GM10266 (cell line): ENCODE results near the gene MS4A3.

Source experiments
- DNase-seq: peaks from one replicate; pipeline ENCODE4 v3.0.0; 2012; ENCODE audit errors: extremely low spot score
- CTCF ChIP-seq: IDR thresholded peaks from 2 replicates; pipeline ENCODE4 v1.5.1; 2012; ENCODE audit warnings: mild to moderate bottlenecking, low read depth; ENCODE audit not compliant: control insufficient read depth, insufficient read depth; ENCODE audit errors: missing control alignments

MS4A3 gene

GRCh38 chr11:60080535-60080934, 24.1 kb downstream of the MS4A3 start:
- no peak for TF ChIP-seq CTCF
- no peak for DNase-seq

GRCh38 chr11:60084631-60085273, 28.3 kb downstream of the MS4A3 start:
- TF ChIP-seq CTCF: no peak
- DNase-seq: no peak

- no peak for TF ChIP-seq CTCF
- no peak for DNase-seq
These were observed 29.4 kb downstream of the MS4A3 start for GRCh38 chr11:60085909-60086308.

GRCh38 chr11:60087239-60087638, 30.8 kb downstream of the MS4A3 start:
- no peak for TF ChIP-seq CTCF
- DNase-seq: no peak

- no peak for DNase-seq
- TF ChIP-seq CTCF: no peak
These were observed 31.9 kb downstream of the MS4A3 start, which contains the start of gene MS4A2 for GRCh38 chr11:60088364-60088763. MS4A2 (plus strand) TSS chr11:60088664; CDS start chr11:60088766, 102 bp downstream.

GRCh38 chr11:60095477-60096120, 39.1 kb downstream of the MS4A3 start:
- no peak for TF ChIP-seq CTCF
- DNase-seq: no peak

- TF ChIP-seq CTCF: no peak
- no peak for DNase-seq
These were observed 40.7 kb downstream of the MS4A3 start for GRCh38 chr11:60097189-60097588.
